NK-92 treated with Interleukin-12 subunit alpha and Interleukin-12 subunit beta, amount 100 ng/mL, for 24 hours (cell line): ENCODE results near the gene GSTM1.

Source experiments
- DNase-seq: peaks from one replicate; lab custom pipeline; 2025; lab: John Stamatoyannopoulos, UW

GSTM1 gene

GRCh38 chr1:109728870-109729269 lies 41.3 kb downstream of the GSTM1 start:
- no peak for DNase-seq

GRCh38 chr1:109730666-109731065 lies 43.0 kb downstream of the GSTM1 start:
- DNase-seq = no peak

- DNase-seq = no peak
These were observed 44.8 kb downstream of the GSTM1 start for GRCh38 chr1:109732390-109732881.

GRCh38 chr1:109733236-109733870 lies 45.7 kb downstream of the GSTM1 start:
- DNase-seq = no peak

GRCh38 chr1:109739738-109740614 lies 52.4 kb downstream of the GSTM1 start:
- DNase-seq = no peak

GRCh38 chr1:109740615-109741373 lies 53.2 kb downstream of the GSTM1 start, which contains the start of gene GSTM3:
Gene GSTM3, minus strand, starts transcription at chr1:109741038. Its CDS starts 751 bp downstream, at chr1:109740287.
- no peak for DNase-seq
